ENCODE data around the gene ACTR2. TPM values are rescaled to one million over a fixed set of nuclear protein-coding genes. Genes with fewer than 3 reads are reported as not detected.

The ACTR2 gene
- polyA plus RNA-seq, 1 donor from 2014 or later = 118 TPM

DNA sequence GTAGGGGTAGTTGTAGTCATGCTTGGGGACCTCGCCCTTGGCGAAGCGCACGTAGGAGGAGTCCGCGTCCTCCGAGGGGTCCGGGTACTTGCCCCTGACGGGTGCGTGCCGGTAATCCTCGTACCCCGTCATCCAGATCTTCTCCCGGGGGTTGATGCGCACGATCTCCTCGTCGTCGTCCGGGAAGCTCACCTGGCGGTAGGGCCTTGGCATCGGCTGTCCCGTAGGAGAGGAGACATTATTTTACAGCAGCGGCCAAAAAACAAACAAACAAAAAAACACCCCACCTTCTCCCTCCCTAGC, 86.3 kb downstream of the ACTR2 start:
- Histone ChIP-seq H3K4me2 (ENCODE audit: low read length) (no peak overlapping the region), H3K9me3 (ENCODE audit: low read length) (no peaks in the 10 kb centered on the region), H3F3A (ENCODE audit: insufficient read depth, low read length, poor library complexity, severe bottlenecking) (no peaks in the 10 kb centered on the region), H3K36me3 (ENCODE audit: insufficient read depth, low read length) (peaks cover 17% of the 10 kb centered on the region), H3K4me3 (ENCODE audit: low read length) (no peak overlapping the region), H2AFZ (ENCODE audit: low read depth, low read length) (no peak overlapping the region), H3K9ac (ENCODE audit: low read length) (no peak overlapping the region), H3K79me2 (replicated peaks; ENCODE audit: insufficient read depth, low read length) (no peaks in the 10 kb centered on the region), H4K20me1 (ENCODE audit: insufficient read depth) (no peaks in the 10 kb centered on the region), H3K27ac (ENCODE audit: low read length) (no peak overlapping the region), H3K9me2 (ENCODE audit: insufficient read depth, low read length) (no peaks in the 10 kb centered on the region), H3K27me3 (ENCODE audit: insufficient read depth, low read depth, low read length) (no peaks in the 10 kb centered on the region)
- no peak for TF ChIP-seq RAD21 (conservative IDR thresholded peaks at IDR 0.05)
- TF ChIP-seq POLR2AphosphoS5 (IDR thresholded peaks at IDR 0.05) = no peak
- TF ChIP-seq EZH2 (IDR thresholded peaks at IDR 0.05; ENCODE audit: borderline replicate concordance, insufficient read depth, low read length, poor library complexity, severe bottlenecking) = no peak
- no peak for TF ChIP-seq TAF1 (IDR thresholded peaks at IDR 0.05; ENCODE audit: low read depth)
- TF ChIP-seq, protein P1, sequence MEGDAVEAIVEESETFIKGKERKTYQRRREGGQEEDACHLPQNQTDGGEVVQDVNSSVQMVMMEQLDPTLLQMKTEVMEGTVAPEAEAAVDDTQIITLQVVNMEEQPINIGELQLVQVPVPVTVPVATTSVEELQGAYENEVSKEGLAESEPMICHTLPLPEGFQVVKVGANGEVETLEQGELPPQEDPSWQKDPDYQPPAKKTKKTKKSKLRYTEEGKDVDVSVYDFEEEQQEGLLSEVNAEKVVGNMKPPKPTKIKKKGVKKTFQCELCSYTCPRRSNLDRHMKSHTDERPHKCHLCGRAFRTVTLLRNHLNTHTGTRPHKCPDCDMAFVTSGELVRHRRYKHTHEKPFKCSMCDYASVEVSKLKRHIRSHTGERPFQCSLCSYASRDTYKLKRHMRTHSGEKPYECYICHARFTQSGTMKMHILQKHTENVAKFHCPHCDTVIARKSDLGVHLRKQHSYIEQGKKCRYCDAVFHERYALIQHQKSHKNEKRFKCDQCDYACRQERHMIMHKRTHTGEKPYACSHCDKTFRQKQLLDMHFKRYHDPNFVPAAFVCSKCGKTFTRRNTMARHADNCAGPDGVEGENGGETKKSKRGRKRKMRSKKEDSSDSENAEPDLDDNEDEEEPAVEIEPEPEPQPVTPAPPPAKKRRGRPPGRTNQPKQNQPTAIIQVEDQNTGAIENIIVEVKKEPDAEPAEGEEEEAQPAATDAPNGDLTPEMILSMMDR (IDR thresholded peaks at IDR 0.05; ENCODE audit: poor library complexity, severe bottlenecking) = no peak
- no peak for TF ChIP-seq MXI1 (conservative IDR thresholded peaks at IDR 0.05; ENCODE audit: poor library complexity, severe bottlenecking)

DNA sequence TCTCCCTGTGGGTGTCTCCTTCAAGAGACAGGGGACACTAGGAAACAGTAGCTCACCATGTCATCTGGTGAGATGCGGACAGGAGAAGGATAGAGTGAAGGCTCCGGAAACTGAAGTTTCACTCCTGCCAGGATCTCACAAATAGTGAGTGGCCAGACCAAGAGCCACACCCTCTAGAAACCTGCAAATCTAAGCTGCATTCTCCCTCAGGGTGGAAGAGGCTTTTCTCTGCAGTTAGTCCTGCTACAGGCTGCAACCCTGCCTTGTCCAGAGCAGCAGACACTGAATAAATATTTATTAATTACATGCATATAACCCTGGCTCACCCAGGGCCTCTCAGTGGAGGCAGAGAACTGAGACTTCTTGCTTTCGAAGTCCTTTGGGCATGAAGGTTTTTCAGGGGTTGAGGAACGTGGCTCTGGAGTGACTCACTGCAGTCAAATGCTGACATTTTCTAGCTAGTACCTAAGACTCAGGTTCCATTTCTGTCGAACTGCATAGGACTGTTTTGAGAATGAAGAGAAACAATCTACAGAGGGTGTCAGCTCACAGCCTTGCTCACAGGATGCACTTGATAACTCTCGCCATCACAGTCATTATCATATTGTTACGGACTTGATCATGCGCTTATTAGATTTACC, 87.3 kb downstream of the ACTR2 start:
- no peaks in the 10 kb centered on the region for H3F3A ChIP-seq (ENCODE audit: insufficient read depth, low read length, poor library complexity, severe bottlenecking)
- no peaks in the 10 kb centered on the region for H3K9me3 ChIP-seq (ENCODE audit: low read length)
- H3K27ac ChIP-seq (ENCODE audit: low read length) = no peak overlapping the region
- TF ChIP-seq SMC3 (conservative IDR thresholded peaks at IDR 0.05; ENCODE audit: poor library complexity) = no peak
- TF ChIP-seq POLR2AphosphoS5 (IDR thresholded peaks at IDR 0.05) = no peak
- TF ChIP-seq EP300 (conservative IDR thresholded peaks at IDR 0.05; ENCODE audit: poor library complexity, severe bottlenecking) = no peak
- TF ChIP-seq, protein P1 (IDR thresholded peaks at IDR 0.05; ENCODE audit: poor library complexity, severe bottlenecking) = no peak
- no peak for TF ChIP-seq MXI1 (conservative IDR thresholded peaks at IDR 0.05; ENCODE audit: poor library complexity, severe bottlenecking)
- TF ChIP-seq, protein P2, sequence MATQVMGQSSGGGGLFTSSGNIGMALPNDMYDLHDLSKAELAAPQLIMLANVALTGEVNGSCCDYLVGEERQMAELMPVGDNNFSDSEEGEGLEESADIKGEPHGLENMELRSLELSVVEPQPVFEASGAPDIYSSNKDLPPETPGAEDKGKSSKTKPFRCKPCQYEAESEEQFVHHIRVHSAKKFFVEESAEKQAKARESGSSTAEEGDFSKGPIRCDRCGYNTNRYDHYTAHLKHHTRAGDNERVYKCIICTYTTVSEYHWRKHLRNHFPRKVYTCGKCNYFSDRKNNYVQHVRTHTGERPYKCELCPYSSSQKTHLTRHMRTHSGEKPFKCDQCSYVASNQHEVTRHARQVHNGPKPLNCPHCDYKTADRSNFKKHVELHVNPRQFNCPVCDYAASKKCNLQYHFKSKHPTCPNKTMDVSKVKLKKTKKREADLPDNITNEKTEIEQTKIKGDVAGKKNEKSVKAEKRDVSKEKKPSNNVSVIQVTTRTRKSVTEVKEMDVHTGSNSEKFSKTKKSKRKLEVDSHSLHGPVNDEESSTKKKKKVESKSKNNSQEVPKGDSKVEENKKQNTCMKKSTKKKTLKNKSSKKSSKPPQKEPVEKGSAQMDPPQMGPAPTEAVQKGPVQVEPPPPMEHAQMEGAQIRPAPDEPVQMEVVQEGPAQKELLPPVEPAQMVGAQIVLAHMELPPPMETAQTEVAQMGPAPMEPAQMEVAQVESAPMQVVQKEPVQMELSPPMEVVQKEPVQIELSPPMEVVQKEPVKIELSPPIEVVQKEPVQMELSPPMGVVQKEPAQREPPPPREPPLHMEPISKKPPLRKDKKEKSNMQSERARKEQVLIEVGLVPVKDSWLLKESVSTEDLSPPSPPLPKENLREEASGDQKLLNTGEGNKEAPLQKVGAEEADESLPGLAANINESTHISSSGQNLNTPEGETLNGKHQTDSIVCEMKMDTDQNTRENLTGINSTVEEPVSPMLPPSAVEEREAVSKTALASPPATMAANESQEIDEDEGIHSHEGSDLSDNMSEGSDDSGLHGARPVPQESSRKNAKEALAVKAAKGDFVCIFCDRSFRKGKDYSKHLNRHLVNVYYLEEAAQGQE (IDR thresholded peaks at IDR 0.05; ENCODE audit: borderline replicate concordance) = no peak
- no peak for TF ChIP-seq RAD21 (conservative IDR thresholded peaks at IDR 0.05)
- no peak for TF ChIP-seq TAF1 (IDR thresholded peaks at IDR 0.05; ENCODE audit: low read depth)
- TF ChIP-seq EZH2 (IDR thresholded peaks at IDR 0.05; ENCODE audit: borderline replicate concordance, insufficient read depth, low read length, poor library complexity, severe bottlenecking) = no peak
- H3K9ac ChIP-seq (ENCODE audit: low read length) = no peak overlapping the region
- no peaks in the 10 kb centered on the region for H3K27me3 ChIP-seq (ENCODE audit: insufficient read depth, low read depth, low read length)
- no peak overlapping the region for H3K4me3 ChIP-seq (ENCODE audit: low read length)
- H3K9me2 ChIP-seq (ENCODE audit: insufficient read depth, low read length) = no peaks in the 10 kb centered on the region
- H3K36me3 ChIP-seq (ENCODE audit: insufficient read depth, low read length) = peaks cover 17% of the 10 kb centered on the region
- H3K79me2 ChIP-seq (replicated peaks; ENCODE audit: insufficient read depth, low read length) = no peaks in the 10 kb centered on the region
- H2AFZ ChIP-seq (ENCODE audit: low read depth, low read length) = no peak overlapping the region
- H3K4me2 ChIP-seq (ENCODE audit: low read length) = no peak overlapping the region
- H4K20me1 ChIP-seq (ENCODE audit: insufficient read depth) = no peaks in the 10 kb centered on the region
